ENCODE results near the gene IQCK. TPM values are rescaled to one million over a fixed set of nuclear protein-coding genes. Genes with fewer than 3 reads are reported as not detected.

The IQCK gene
- total and polyA plus RNA-seq, 5 experiments from 2014 or later = 1.7 to 3.1 (median 2.3) TPM

DNA sequence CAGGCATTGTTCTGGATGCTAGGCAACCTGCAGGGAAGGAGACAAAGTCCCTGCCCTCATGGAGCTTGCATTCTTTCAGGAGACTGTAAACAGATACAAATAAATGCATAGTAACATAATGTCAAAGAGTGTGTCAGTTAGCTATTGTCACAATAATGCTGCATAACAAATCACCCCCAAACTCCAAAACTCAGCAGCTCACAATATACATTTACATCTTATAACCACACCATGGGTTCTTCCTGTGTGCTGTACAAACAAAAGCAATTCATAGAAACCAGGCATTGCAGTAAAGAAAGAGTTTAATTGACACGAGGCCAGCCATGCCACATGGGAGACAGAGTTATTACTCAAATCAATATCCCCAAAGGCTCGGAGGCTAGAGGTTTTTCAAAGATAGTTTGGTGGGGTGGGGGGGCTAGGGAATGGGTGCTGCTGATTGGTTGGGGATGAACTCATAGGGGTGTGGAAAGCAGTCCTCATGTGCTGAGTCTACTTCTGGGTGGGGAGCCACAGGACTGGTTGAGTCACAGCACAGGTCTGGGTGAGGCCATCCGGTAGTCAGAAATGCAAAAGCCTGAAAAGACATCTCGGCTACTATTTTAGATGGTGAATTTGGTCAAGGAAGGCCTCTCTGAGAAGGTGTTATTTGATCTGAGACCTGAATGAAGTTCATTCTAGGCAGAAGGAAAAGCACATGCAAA lies 87.5 kb downstream of the IQCK start:
- ATAC-seq = no peak
- H3K27ac Mint-ChIP-seq = peak overlapping the region in 6 of 10 donors; percentile 19 to 89 (median 87)
- peaks cover 5 to 18% (median 13%) of the 10 kb centered on the region in 4 donors for H3K4me1 Mint-ChIP-seq
- DNase-seq = no peak
- peaks cover 0 to 4% (median 0%) of the 10 kb centered on the region in 3 donors for H3K36me3 Mint-ChIP-seq
- peaks cover 0 to 12% (median 6%) of the 10 kb centered on the region in 9 donors for H3K9me3 Mint-ChIP-seq
- H3K4me3 Mint-ChIP-seq = peak overlapping the region in 7 of 10 donors; percentile 77 to 86 (median 82)
- POLR2A ChIA-PET = no interaction called here
- H3K27me3 Mint-ChIP-seq = no peaks in the 10 kb centered on the region

DNA sequence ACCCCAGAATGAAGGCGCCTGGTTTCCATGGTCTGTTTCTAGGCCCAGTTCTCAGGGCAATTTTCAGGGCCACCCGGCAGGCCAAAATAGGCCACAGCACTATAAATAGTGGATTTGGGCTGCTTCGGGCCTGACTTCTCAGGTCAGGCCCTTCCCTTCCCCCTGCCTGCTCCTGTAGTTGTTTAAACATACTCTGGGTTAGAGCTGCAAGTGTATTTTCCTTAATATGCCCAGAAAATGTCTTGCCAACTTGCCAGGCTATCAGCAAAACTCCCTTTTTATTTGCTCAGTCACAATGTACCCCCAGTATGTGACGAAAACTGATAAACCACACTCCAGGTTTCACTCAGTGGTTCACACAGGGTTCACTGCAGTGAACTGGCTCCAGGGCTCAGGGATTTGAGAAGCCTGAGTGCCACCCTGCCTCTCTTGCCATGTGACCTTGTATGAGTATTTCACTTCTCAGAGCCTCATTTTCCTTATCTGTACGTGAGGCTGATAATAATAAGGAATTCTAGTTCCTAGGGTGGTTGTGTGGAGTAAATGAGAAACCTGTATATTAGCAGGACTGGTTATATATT lies 90.1 kb downstream of the IQCK start:
- H3K27ac Mint-ChIP-seq = peak overlapping the region in 1 of 10 donors; percentile 63
- ATAC-seq (no peak), DNase-seq (no peak)
- H3K4me3 Mint-ChIP-seq = no peak overlapping the region
- H3K27me3 Mint-ChIP-seq = peaks cover 0 to 2% (median 0%) of the 10 kb centered on the region in 5 donors
- H3K9me3 Mint-ChIP-seq = peaks cover 0 to 17% (median 13%) of the 10 kb centered on the region in 9 donors
- POLR2A ChIA-PET = no interaction called here
- H3K36me3 Mint-ChIP-seq = peaks cover 0 to 14% (median 4%) of the 10 kb centered on the region in 3 donors
- peaks cover 5 to 18% (median 13%) of the 10 kb centered on the region in 4 donors for H3K4me1 Mint-ChIP-seq

DNA sequence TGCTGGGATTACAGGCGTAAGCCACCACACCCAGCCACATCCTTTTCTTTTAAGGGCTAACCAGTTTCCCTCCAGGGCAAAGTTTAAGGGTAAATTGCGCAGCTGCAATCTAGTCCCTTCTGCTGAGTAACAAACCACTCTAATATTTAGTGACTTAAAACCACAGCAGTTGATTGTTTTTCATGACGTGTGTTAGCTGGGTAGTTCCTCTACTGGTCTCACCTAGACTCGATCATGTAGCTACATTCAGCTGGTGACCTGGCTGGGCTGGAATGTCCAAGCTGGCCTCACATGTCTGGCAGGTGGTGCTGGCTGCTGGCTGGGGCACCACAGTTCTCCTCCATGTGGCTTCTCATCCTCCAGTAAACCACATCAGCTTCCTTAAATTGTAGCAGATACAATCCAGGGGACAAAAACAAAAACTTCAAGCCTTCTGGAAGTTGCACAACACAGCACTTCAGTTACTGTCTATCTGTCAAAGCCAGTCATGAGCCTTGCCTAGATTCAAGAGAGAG lies 91.1 kb downstream of the IQCK start:
- H3K27ac Mint-ChIP-seq = no peak overlapping the region
- no peak for ATAC-seq

DNA sequence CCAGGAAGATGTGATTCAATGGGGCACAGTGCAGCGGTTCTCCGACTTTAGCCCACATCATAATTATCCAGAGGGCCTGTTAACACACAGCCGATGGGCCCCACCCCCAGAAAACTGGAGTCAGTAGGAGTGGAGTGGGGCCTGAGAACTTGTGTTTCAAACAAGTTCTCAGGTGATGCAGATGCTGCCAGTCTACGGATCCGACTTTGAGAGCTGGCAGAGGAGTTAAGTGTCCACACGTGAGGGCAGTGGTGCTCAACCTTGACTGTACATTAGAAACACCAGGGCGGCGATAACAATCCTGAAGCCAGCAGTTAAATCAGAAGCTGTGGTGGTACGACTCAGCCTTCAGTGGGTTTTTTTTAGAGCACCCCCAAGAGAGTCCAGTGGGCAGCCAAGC lies 91.6 kb downstream of the IQCK start:
- no peak for ATAC-seq
- no peak for DNase-seq
- Mint-ChIP-seq H3K27me3 (peaks cover 0 to 2% (median 0%) of the 10 kb centered on the region in 5 donors), H3K36me3 (peaks cover 0 to 18% (median 4%) of the 10 kb centered on the region in 3 donors), H3K27ac (no peak overlapping the region), H3K9me3 (peaks cover 0 to 22% (median 17%) of the 10 kb centered on the region in 9 donors), H3K4me1 (peaks cover 5 to 10% (median 9%) of the 10 kb centered on the region in 4 donors), H3K4me3 (no peak overlapping the region)
- POLR2A ChIA-PET = no interaction called here

More for the DNA sequence above, 91.1 kb downstream of the IQCK start:
- H3K36me3 Mint-ChIP-seq = peaks cover 0 to 18% (median 4%) of the 10 kb centered on the region in 3 donors
- no peak for DNase-seq
- H3K4me3 Mint-ChIP-seq = no peak overlapping the region
- peaks cover 5 to 16% (median 12%) of the 10 kb centered on the region in 4 donors for H3K4me1 Mint-ChIP-seq
- H3K9me3 Mint-ChIP-seq = peaks cover 0 to 22% (median 17%) of the 10 kb centered on the region in 9 donors
- peaks cover 0 to 2% (median 0%) of the 10 kb centered on the region in 5 donors for H3K27me3 Mint-ChIP-seq
- POLR2A ChIA-PET = no interaction called here

DNA sequence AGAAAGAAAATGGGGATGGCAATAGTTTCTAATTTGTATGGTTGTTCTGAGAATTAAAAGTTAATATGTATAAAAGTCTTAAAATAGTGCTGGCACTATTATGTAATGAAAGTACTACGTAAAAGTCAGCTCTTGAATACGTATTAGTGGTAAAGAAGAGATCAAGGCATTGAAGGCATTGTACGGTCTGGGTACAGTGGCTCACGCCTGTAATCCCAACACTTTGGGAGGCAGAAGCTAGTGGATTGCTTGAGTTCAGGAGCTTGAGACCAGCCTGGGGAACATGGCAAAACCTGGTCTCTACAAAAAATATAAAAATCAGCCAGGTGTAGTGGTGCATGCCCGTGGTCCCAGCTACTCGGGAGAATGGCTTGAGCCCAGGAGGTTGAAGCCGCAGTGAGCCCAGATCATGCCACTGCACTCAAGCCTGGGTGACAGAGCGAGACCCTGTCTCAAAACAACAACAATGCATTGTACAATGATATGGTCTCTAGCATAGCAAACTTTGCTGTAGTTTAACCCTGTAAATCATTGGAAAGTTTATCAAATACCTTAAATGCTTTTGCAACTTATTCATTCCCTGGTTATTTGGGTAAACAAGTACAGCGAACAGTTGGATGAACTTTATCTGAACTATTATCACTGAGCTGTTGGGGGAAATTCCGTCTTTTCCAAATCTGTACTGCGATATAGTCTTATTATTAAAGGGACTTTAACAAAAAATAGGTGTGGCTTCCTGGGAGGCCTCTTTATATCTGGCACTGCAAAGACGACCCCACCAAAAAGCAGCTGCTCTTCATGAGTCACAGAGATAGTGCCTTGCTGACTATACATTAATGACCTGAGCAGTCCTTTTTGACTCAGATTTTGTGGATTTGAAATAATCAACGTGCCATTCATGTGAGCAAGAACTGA lies 93.0 kb downstream of the IQCK start:
- Mint-ChIP-seq H3K27me3 (peaks cover 0 to 2% (median 1%) of the 10 kb centered on the region in 5 donors), H3K36me3 (peaks cover 0 to 14% (median 4%) of the 10 kb centered on the region in 3 donors), H3K9me3 (peaks cover 0 to 15% (median 11%) of the 10 kb centered on the region in 9 donors), H3K27ac (no peak overlapping the region), H3K4me1 (peaks cover 0 to 2% (median 0%) of the 10 kb centered on the region in 4 donors), H3K4me3 (no peak overlapping the region)
- POLR2A ChIA-PET = no interaction called here
- DNase-seq (no peak), ATAC-seq (no peak)

DNA sequence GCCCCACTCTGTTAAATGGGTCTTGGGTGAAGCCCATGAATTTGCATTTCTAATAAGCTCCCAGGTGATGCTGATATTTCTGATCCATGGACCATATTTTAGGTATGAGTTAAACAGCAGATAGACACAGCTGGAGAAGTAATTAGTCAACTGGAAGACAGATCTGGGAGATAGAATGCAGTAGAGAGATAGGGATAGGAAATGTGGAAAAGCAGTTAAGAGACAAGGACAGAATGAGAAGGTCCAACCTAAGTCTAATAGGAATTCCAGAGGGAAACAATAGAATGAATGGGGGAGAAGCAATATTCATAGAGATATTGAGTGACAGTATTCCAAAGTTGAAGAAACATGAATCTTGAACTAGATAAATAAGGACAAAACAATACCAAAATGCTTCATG lies 94.9 kb downstream of the IQCK start:
- H3K36me3 Mint-ChIP-seq = peaks cover 0 to 14% (median 4%) of the 10 kb centered on the region in 3 donors
- no peak for DNase-seq
- ATAC-seq = no peak
- peak overlapping the region in 1 of 10 donors; percentile 6 for H3K27ac Mint-ChIP-seq
- H3K27me3 Mint-ChIP-seq = peaks cover 0 to 2% (median 1%) of the 10 kb centered on the region in 5 donors
- peaks cover 0 to 12% (median 9%) of the 10 kb centered on the region in 9 donors for H3K9me3 Mint-ChIP-seq
- H3K4me1 Mint-ChIP-seq = peaks cover 0 to 2% (median 0%) of the 10 kb centered on the region in 4 donors
- H3K4me3 Mint-ChIP-seq = no peak overlapping the region
- POLR2A ChIA-PET = no interaction called here

DNA sequence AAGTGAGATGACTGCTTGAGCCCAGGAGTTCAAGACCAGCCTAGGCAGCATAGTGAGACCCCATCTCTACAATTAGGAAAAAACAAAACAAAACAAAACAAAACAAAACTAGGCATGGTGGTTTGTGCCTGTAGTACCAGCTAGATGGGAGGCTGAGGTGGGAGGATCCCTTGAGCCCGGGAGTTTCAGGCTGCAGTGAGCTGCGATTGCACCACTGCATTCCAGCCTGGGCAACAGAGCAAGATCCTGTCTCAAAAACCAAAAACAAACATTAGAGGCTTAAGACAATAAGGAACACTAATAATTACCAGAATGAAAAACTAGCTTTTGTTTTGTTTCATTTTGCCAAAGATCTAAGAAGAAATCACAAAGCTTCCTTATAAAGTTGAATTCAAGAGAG lies 97.3 kb downstream of the IQCK start:
- POLR2A ChIA-PET = no interaction called here
- DNase-seq = no peak
- no peak overlapping the region for H3K4me3 Mint-ChIP-seq

DNA sequence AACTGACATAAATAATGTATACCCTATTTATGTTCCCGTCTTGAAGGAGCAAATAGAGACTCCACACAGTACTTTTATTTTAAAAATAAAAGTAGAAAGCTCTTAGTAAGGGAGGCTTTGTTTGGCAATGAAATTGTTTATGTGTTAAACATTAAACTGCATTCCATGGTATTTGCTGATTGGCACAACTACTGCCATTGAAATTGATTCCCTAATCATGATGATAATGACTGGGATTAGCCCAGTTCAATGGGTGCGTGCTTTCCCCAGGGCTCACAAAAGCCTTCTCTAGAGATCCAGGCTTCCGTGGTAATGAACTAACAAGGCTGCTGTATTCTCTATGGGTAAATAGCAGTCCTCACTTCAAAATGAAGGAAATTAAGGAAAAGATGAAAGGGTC lies 99.1 kb downstream of the IQCK start:
- DNase-seq (no peak), ATAC-seq (no peak)
- no peaks in the 10 kb centered on the region for H3K4me1 Mint-ChIP-seq
- H3K27me3 Mint-ChIP-seq = peaks cover 0 to 2% (median 1%) of the 10 kb centered on the region in 5 donors
- peaks cover 0 to 14% (median 4%) of the 10 kb centered on the region in 3 donors for H3K36me3 Mint-ChIP-seq
- H3K4me3 Mint-ChIP-seq = no peak overlapping the region
- H3K9me3 Mint-ChIP-seq = peaks cover 0 to 12% (median 8%) of the 10 kb centered on the region in 9 donors
- no peak overlapping the region for H3K27ac Mint-ChIP-seq
- POLR2A ChIA-PET = no interaction called here

More for the DNA sequence above, 97.3 kb downstream of the IQCK start:
- Mint-ChIP-seq H3K27me3 (peaks cover 0 to 2% (median 1%) of the 10 kb centered on the region in 5 donors), H3K36me3 (peaks cover 0 to 14% (median 4%) of the 10 kb centered on the region in 3 donors), H3K4me1 (no peaks in the 10 kb centered on the region), H3K27ac (peak overlapping the region in 1 of 10 donors; percentile 81), H3K9me3 (peaks cover 0 to 12% (median 9%) of the 10 kb centered on the region in 9 donors)
- no peak for ATAC-seq

DNA sequence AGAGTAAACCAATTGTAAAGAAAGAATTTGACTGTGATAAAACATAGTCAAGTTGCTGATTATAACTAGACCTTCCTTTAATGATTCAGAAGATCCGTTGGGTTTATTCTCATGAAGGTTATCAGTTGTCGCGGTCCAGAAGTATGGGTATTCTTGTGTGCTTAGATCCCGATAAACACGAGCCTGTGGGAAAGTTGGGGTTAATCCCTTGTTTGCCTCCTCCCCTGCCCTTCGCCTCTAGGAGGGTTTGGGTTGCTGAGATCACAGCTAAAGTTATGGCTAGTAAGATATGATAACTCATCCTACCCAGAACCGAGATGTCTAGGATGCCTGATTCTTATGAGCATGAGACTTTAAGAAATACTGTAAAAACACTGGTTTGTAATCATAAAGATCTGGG lies 99.8 kb downstream of the IQCK start:
- Mint-ChIP-seq H3K9me3 (peaks cover 0 to 8% (median 4%) of the 10 kb centered on the region in 9 donors), H3K4me3 (no peak overlapping the region), H3K27me3 (peaks cover 0 to 2% (median 1%) of the 10 kb centered on the region in 5 donors), H3K36me3 (peaks cover 0 to 7% (median 4%) of the 10 kb centered on the region in 3 donors), H3K4me1 (no peaks in the 10 kb centered on the region), H3K27ac (no peak overlapping the region)
- DNase-seq (no peak), ATAC-seq (no peak)
- POLR2A ChIA-PET = no interaction called here

DNA sequence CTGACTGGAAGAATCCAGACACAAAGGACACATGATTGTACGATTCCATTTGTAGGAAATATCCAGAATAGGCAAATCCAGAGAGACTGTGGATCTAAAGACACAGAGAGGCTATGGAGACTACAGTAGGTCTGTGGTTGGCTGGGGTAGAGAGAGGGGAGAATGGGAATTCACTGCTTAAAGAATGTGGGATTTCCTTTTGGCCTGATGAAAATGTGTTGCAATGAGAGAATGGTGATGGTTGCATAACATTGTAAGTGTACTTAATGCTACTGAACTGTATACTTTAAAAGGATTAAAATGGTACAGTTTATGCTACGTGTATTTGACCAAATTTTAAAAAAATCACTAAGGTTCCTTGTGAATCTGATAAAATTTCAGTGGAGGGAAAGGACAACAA lies 104.5 kb downstream of the IQCK start:
- Mint-ChIP-seq H3K4me1 (no peaks in the 10 kb centered on the region), H3K9me3 (no peaks in the 10 kb centered on the region), H3K27me3 (no peaks in the 10 kb centered on the region), H3K36me3 (no peaks in the 10 kb centered on the region), H3K27ac (no peak overlapping the region), H3K4me3 (no peak overlapping the region)
- POLR2A ChIA-PET = no interaction called here
- ATAC-seq (no peak), DNase-seq (no peak)

DNA sequence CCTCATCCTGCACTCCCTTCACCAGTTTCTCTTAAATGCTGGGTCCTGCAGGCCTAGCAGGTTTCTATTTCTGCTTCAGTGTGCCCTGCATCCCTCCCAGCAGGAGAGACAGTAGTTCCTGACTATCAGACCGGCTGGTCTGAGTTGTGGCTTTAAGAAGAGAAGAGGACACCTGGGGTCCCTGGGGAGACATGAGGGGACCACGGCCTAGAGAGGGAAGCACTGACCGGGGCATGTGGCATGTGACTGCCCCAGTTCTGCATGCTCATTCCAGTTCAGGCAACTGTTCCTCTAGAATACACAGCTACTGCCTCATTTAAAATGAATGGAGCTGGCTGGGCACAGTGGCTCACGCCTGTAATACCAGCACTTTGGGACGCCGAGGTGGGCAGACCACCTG lies 105.3 kb downstream of the IQCK start:
- no peaks in the 10 kb centered on the region for H3K27me3 Mint-ChIP-seq
- H3K36me3 Mint-ChIP-seq = no peaks in the 10 kb centered on the region
- POLR2A ChIA-PET = no interaction called here
- H3K4me1 Mint-ChIP-seq = no peaks in the 10 kb centered on the region
- H3K9me3 Mint-ChIP-seq = no peaks in the 10 kb centered on the region
- H3K4me3 Mint-ChIP-seq = no peak overlapping the region
- ATAC-seq (no peak), DNase-seq (no peak)
- no peak overlapping the region for H3K27ac Mint-ChIP-seq

DNA sequence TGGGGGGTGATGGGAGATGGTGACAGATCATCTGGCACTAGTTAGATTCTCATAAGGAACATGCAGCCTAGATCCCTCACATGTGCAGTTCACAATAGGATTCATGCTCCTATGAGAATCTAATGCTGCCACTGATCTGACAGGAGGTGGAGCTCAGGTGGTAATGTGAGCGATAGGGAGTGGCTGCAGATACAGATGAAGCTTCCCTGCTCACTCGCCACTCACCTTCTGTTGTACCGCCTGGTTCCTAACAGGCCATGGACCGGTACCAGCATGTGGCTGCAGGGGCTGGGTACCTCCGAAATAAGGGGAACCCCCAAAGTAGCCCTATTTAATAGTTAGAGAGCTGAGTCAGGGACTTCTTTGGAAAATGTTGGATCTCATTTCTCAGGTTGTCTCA lies 106.1 kb downstream of the IQCK start:
- no peaks in the 10 kb centered on the region for H3K4me1 Mint-ChIP-seq
- no peaks in the 10 kb centered on the region for H3K9me3 Mint-ChIP-seq
- no peak for DNase-seq
- no peak overlapping the region for H3K4me3 Mint-ChIP-seq
- no peaks in the 10 kb centered on the region for H3K36me3 Mint-ChIP-seq
- no peaks in the 10 kb centered on the region for H3K27me3 Mint-ChIP-seq
- POLR2A ChIA-PET = no interaction called here
- H3K27ac Mint-ChIP-seq = no peak overlapping the region
- no peak for ATAC-seq

Data from naive thymus-derived CD8-positive, alpha-beta T cell (primary cell).